Posterior cingulate gyrus (tissue), 11 donors: ENCODE data around the gene NOP9.

Experiments used
- DNase-seq, 10 donors: peaks; one replicate each; pipeline versions ENCODE4 v3.0.0 to v3.0.0-alpha.2; 2020 to 2021; ENCODE audit warnings: mixed read lengths in 3 of 10
- intact Hi-C: fragments of 100-400 bp; cut with DNase I; formaldehyde crosslinking; loops from one replicate; pipeline ENCODE4 v1.15.1; 2023

The NOP9 gene

GRCh38 chr14:24279301-24280186, 20.1 kb upstream of the NOP9 start:
- intact Hi-C loops = no loop called here
- peak in 7 of 10 donors; percentile 32 to 92 (median 50) for DNase-seq

- intact Hi-C loops = no loop called here
- peak in 3 of 10 donors; percentile 32 to 68 (median 42) for DNase-seq
Measured at GRCh38 chr14:24280797-24281460, 18.7 kb upstream of the NOP9 start.

DNA sequence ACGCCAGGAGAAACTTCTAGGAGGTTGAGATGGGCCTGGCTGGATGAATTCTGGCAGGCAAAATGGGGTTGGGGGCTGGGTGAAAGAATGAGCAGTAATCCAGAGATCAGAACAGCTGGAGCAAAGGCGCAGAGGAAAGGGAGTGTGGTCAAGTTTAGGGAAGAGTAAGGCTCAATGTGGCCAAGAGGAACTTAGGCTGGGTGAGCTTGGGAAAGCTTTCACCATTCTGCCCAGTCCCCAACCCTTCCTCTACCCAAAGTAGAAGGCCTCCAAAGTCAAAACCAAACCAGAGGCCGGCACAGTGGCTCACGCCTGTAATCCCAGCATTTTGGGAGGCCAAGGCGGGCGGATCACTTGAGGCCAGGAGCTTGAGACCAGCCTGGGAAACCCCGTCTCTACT, 18.0 kb upstream of the NOP9 start:
- intact Hi-C loops = no loop called here

DNA sequence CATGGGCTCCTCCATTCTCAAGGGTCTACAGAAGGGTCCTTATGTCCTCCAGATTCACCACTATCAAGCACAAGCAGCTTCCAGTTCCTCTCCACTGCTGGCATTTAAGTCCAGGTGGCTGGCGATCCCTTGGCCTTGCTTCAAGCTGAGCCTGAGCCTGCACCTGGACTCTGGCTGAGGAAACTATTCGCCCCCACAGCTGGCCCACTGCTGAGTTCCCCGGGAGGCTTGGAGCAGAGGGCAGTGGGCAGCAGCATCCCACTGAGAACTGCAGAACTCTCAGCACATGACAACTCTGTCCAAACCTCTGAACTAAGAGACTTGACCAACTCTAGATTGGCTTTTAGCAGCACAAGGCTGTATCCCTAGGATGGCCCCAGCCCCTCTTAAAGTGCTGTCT, 16.9 kb upstream of the NOP9 start:
- intact Hi-C loops = no loop called here
- DNase-seq = peak in 2 of 10 donors; percentile 52 to 63

More for the DNA sequence above, 18.0 kb upstream of the NOP9 start:
- DNase-seq = peak in 2 of 10 donors; percentile 25 to 41

DNA sequence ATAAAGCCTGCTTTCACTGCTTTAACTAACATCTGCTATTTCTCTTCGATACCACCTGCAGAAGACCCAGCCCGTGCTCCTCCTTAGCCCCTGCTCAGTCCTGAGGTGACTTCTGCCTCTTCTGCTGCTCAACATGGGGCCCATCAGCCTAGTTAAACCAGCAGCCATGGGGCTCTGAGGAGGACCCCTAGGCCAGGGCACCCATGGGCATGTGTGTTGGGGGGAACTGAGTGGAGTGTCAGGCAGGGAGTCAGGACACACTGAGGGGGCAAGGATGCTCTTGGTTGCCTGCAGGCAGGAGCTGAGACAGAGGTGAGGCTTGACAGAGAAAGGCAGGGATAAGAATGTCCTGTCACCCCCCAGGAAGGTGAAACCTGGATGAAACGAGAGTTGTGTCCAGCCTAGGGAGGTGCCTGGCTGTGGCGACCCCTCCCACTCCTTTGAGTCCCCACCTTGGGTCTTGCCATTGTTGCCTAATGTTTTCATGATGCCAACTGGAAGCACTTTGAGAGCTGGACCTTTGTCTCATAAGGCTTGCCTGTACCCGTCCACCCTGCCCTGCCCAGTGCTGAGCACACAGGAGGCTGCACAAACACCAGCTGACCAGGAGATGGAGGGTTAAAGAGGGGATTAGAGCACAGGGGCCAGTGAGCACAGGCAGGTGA, 15.7 kb upstream of the NOP9 start:
- intact Hi-C loops = no loop called here

DNA sequence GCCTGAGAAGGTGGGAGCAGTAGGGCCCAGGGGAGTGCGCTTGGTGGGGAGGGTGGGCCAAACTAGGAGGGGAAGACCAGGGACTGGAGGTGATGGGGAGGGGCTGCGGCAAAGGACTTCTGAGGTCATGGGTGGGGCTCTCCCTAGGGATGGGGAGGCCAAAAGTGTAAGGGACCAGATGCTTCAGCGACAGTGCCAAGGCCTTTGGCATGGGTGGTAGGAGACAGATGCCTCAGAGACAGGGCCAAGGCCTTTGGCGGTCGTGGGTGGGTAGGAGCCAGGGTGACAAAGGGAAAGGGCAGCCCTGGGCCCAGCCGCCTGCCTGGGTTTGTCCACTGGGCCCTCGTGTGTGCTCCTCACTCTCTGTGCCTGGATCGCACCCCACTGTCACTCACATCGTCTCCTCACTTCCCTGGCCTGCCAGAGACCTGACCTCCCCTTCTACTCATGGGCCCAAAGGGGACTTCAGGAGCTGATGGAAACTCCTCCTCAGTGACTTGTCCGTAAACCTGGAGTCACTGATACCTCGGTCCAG, 15.1 kb upstream of the NOP9 start:
- intact Hi-C loops = no loop called here
- DNase-seq = peak in 2 of 10 donors; percentile 67 to 71

More for the DNA sequence above, 15.7 kb upstream of the NOP9 start:
- peak in 2 of 10 donors; percentile 35 to 49 for DNase-seq

- peak in 1 of 10 donors; percentile 9 for DNase-seq
- intact Hi-C loops = no loop called here
Measured at GRCh38 chr14:24285351-24285750, 14.3 kb upstream of the NOP9 start.

DNA sequence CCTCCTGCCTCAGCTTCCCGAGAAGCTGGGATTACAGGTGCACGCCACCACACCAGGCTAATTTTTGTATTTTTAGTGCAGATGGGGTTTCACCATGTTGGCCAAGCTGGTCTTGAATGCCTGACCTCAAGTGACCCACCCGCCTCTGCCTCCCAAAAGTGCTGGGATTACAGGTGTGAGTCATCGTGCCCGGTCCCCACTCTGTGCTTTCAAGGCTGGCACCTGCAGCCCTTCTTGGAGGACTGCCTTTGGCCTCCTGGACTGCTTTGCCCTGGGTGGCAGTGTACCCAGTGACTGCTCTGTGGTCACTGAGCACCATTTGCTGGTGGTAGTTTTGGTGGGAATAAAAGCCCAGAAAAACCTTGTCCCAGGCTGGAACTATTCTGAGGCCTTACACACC, 12.7 kb upstream of the NOP9 start:
- intact Hi-C loops = no loop called here
- DNase-seq = peak in 2 of 10 donors; percentile 44 to 69

DNA sequence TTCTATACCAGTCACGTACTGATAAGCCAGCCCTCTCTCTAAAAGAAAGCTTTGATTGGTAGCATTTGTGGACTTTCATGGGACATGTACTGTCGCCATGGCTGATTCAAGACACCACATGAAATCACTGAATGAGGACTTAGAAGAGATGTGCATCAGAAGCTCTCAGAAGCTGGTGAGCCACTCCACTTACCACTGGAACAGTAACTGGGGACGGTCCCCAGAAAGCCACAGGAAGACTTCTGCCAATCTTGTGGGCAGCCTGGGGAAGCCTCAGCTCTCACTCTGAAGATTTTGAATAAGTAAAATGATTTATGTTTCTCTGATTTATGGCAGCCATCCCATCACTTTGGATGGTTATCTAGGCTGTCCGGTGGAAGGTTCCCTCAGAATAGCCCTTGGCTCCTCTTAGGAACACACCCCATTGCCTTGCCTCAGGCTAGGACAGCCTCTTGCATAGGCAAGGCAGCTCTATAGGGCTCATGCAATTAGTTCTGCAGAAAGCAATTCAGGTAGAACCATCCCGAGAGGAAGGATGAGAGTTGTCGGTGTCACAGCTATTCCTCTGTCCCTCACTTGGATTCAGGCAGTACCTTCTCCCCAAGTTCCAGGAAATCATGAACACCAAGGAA, 9.9 kb upstream of the NOP9 start:
- peak in 1 of 10 donors; percentile 30 for DNase-seq
- intact Hi-C loops = no loop called here

DNA sequence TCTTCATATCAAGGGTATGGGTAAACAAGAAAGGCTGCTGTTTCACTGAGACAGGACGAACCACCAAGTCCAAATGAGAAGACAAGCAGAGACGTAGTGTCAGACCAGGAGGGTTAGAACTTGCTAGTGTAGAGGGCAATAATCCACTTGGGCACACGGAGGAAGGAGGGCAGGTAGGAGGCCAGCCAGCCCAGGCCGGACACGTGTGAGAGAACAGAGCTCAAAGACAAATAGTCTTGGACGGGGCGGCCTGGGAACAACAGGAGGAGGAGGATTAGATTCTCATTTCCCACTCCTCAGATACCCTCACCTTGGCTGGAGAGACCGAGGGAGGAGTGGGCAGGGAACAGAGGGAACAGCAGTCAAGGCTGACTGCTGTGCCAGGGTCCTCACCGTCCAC, 8.9 kb upstream of the NOP9 start:
- intact Hi-C loops = no loop called here

GRCh38 chr14:24291446-24292117, 8.1 kb upstream of the NOP9 start:
- intact Hi-C loops = no loop called here
- no peak for DNase-seq

More for the DNA sequence above, 8.9 kb upstream of the NOP9 start:
- DNase-seq = peak in 1 of 10 donors; percentile 38

GRCh38 chr14:24292118-24292807, 7.4 kb upstream of the NOP9 start:
- DNase-seq = peak in 1 of 10 donors; percentile 49
- intact Hi-C loops = no loop called here

- DNase-seq = no peak
- intact Hi-C loops = no loop called here
Measured at GRCh38 chr14:24293525-24293924, 6.1 kb upstream of the NOP9 start.

GRCh38 chr14:24296341-24297157, 3.1 kb upstream of the NOP9 start:
- peak in 9 of 10 donors; percentile 53 to 94 (median 64) for DNase-seq
- intact Hi-C loops = loop anchor here (2.0 kb wide), 1 partner anchor 54 kb away; the partner anchor contains the start of gene TINF2

DNA sequence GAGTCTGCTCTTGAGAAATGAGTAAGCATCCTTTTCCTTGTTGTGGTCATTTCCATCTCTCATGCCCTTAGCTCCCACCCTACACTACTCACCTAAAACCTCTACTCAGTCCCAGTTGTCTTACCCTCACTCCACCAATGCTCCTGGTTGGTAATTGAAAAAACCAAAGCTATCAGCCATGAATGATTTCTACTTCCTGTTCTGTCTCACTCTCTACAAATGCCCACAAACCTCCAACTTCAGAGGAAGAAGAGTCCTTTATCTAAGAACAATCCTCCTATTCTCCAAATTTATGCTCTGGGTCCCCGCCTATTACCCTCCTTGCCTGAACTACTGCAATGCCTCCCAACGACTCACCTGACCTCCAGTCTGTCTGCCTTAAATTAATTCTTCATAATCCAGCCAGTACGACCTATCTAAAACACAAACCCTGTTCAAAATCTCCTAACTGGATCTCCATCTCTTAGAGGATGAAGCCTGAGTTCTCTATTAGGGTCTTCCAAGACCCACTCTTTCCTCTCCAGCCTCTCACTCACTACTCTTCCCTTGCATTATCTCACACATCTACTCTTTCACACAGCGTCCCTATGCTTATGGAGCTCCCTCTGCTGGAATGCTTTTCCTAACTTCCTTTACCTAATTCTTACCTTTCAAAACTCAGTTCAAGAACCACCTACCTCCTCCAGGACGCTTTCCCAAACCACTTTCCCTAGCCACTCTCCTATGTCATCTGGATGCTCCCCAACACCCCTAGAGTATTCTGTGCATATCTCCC, 2.3 kb upstream of the NOP9 start:
- DNase-seq = no peak

GRCh38 chr14:24298892-24299254, 777 bp upstream of the NOP9 start:
- intact Hi-C loops = loop anchor here (1.0 kb wide), 1 partner anchor 28 kb away; the partner anchor contains the start of gene RABGGTA
- DNase-seq = peak in 1 of 10 donors; percentile 85

More for the DNA sequence above, 2.3 kb upstream of the NOP9 start:
- intact Hi-C loops = loop anchor here (2.0 kb wide), 1 partner anchor 55 kb away; the partner anchor contains the start of gene TINF2

DNA sequence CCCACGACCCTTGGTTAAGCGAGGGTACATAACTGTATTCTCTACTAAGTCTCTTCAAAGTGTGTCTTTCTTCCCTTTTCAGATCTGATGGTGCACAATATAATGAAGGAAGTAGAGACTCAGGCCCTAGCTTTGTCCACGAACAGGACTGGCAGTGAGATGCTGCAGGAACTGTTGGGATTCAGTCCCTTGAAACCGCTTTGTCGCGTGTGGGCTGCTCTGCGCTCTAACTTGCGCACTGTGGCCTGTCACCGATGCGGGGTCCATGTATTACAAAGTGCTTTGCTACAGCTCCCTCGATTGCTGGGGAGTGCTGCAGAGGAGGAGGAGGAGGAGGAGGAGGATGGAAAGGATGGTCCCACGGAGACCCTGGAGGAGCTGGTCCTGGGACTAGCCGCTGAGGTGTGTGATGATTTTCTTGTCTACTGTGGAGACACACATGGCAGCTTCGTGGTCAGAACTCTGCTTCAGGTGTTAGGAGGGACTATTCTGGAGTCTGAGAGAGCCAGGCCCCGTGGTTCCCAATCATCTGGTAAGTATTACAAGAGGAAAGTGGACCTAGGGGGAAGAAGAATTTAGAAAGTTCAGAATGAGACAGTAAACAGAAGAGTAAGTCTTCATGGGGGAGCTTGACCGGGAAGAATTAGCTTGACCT, 803 bp downstream of the NOP9 start:
- intact Hi-C loops = no loop called here
- DNase-seq = peak in 1 of 10 donors; percentile 38
